ENCODE data around the gene TOP2B. TPM values are rescaled to one million over a fixed set of nuclear protein-coding genes. Genes with fewer than 3 reads are reported as not detected.

TOP2B gene
- total RNA-seq, 1 donor from 2014 or later, result 200 TPM

DNA sequence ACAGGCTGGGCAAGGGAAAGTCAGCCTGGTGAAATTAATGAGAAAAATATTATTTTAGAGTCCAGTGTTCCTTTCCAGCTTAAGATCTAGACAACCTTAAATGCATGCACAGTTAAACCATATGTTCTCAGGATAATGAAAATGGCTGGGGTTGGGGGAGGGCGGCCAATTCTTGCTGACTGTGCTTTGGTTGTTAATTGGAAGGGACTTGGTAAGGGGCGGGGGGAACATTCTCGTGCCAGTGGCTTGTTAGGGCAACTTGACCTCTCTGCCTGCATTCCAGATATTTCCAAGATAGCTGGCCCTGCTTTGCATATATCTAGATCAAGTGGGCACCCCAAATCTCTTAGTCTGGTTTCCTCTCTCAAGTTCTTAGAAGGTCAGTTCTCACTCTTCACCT is 112.5 kb downstream of the TOP2B start:
- peaks cover 24% of the 10 kb centered on the region for H3K36me3 Mint-ChIP-seq (ENCODE audit: insufficient read depth)
- peaks cover 20% of the 10 kb centered on the region for H3K4me1 Mint-ChIP-seq (ENCODE audit: low read depth)
- no peaks in the 10 kb centered on the region for H3K27me3 Mint-ChIP-seq
- H3K27ac Mint-ChIP-seq, result no peak overlapping the region
- peaks cover 13% of the 10 kb centered on the region for H3K9me3 Mint-ChIP-seq (ENCODE audit: low read depth)
- no peak for DNase-seq (ENCODE audit: low spot score, unreplicated experiment)
- TF ChIP-seq, protein P1, sequence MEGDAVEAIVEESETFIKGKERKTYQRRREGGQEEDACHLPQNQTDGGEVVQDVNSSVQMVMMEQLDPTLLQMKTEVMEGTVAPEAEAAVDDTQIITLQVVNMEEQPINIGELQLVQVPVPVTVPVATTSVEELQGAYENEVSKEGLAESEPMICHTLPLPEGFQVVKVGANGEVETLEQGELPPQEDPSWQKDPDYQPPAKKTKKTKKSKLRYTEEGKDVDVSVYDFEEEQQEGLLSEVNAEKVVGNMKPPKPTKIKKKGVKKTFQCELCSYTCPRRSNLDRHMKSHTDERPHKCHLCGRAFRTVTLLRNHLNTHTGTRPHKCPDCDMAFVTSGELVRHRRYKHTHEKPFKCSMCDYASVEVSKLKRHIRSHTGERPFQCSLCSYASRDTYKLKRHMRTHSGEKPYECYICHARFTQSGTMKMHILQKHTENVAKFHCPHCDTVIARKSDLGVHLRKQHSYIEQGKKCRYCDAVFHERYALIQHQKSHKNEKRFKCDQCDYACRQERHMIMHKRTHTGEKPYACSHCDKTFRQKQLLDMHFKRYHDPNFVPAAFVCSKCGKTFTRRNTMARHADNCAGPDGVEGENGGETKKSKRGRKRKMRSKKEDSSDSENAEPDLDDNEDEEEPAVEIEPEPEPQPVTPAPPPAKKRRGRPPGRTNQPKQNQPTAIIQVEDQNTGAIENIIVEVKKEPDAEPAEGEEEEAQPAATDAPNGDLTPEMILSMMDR (IDR thresholded peaks at IDR 0.05; ENCODE audit: unreplicated experiment), result no peak
- no peak overlapping the region for H3K4me3 Mint-ChIP-seq (ENCODE audit: low read depth)

DNA sequence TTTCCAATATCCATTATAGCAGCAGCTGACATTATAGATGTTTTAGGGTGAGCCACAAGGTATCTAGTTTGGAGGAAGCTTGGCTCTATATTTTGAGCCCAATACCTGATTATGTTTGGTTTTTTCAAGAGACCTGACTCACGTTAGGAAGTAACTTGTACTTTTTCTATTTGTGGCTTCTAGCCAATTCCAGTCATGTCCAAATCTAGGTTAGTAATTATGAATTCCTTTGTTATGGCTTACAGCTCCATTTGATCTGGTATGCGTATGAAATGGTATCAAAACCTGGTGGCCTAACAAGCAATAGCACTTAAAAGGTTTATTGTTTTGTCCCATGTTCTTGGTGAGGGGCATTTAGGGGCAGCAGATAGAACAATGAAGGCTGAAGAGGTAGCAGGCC is 115.9 kb downstream of the TOP2B start:
- Mint-ChIP-seq H3K27ac (peak overlapping the region; percentile 7), H3K4me1 (ENCODE audit: low read depth) (peaks cover 19% of the 10 kb centered on the region), H3K27me3 (no peaks in the 10 kb centered on the region), H3K9me3 (ENCODE audit: low read depth) (peaks cover 13% of the 10 kb centered on the region), H3K36me3 (ENCODE audit: insufficient read depth) (peaks cover 21% of the 10 kb centered on the region), H3K4me3 (ENCODE audit: low read depth) (no peak overlapping the region)
- DNase-seq (ENCODE audit: low spot score, unreplicated experiment), result no peak
- TF ChIP-seq, protein P1 (IDR thresholded peaks at IDR 0.05; ENCODE audit: unreplicated experiment), result no peak

DNA sequence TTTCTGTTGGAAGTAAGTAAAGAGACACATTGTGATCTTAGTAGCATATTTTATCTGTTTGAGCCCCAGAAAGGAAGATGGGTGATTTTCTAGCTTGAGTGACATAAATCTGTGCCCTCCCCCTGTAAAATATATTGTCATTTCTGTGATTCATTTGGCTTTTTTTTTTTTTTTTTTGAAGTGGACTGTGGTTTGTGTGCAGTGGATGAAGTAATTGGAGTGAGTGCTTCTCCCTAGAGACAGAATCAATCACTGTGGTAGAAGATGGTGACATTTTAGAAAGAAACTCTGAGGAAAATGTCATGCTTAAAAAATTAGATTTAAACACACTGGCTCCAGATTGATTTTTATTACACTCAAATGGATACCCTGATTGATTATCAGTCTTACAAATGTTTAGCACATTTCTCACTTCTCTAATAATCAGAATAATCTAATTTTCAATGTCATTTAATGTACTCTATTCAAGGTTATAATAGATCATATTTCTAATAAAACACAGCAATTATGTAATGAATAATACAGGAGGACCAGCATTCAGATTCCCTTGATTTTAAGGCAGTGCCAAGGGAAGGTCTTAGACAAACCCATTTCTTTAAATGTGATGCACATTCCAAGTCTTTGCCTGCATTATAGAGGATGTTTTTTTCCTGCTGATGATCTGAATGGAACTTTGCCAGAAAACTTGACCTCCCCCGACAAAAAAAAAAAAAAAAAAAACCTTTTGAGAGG is 116.6 kb downstream of the TOP2B start:
- no peak for DNase-seq (ENCODE audit: low spot score, unreplicated experiment)
- H3K27ac Mint-ChIP-seq, result no peak overlapping the region
- H3K27me3 Mint-ChIP-seq, result no peaks in the 10 kb centered on the region
- peaks cover 13% of the 10 kb centered on the region for H3K9me3 Mint-ChIP-seq (ENCODE audit: low read depth)
- H3K4me1 Mint-ChIP-seq (ENCODE audit: low read depth), result peaks cover 12% of the 10 kb centered on the region
- TF ChIP-seq, protein P1 (IDR thresholded peaks at IDR 0.05; ENCODE audit: unreplicated experiment), result no peak
- no peak overlapping the region for H3K4me3 Mint-ChIP-seq (ENCODE audit: low read depth)
- peaks cover 18% of the 10 kb centered on the region for H3K36me3 Mint-ChIP-seq (ENCODE audit: insufficient read depth)

Small RNAs within 50 kb of the gene (microRNA-seq; reads per million reads assigned to microRNA genes)
- not detected for gene MIR4442 (ENCODE audit: borderline number of aligned reads, unreplicated experiment)

Other genes with a start within 250 kb of the TOP2B start
- 26.3 and 30.0 TPM in 2 replicates for gene RARB, start 236.6 kb downstream of the TOP2B start, total RNA-seq
- 43.9 and 44.5 TPM in 2 replicates for gene NGLY1, start 118.5 kb upstream of the TOP2B start, total RNA-seq
- 12.5 and 14.3 TPM in 2 replicates for gene OXSM, start 125.2 kb upstream of the TOP2B start, total RNA-seq